Endodermal cell (in vitro differentiated cells): ENCODE results near the gene LANCL2. TPM values are rescaled to one million over a fixed set of nuclear protein-coding genes. Genes with fewer than 3 reads are reported as not detected.

Source experiments
- DNase-seq: peaks from one replicate; pipeline ENCODE4 v3.0.0-alpha.2; 2017
- H3K27ac ChIP-seq: 2 replicates; pipeline ENCODE4 v1.5.1; 2013; ENCODE audit warnings: mild to moderate bottlenecking, low read depth, low read length, moderate library complexity
- H3K27me3 ChIP-seq: 2 replicates; pipeline ENCODE4 v1.6.1; 2013; ENCODE audit warnings: mild to moderate bottlenecking, low read length, moderate library complexity; ENCODE audit not compliant: insufficient read depth, control insufficient read depth, poor library complexity, severe bottlenecking
- H3K36me3 ChIP-seq: 2 replicates; pipeline ENCODE4 v1.7.0; 2013; ENCODE audit warnings: mild to moderate bottlenecking, low read length, moderate library complexity; ENCODE audit not compliant: control insufficient read depth, insufficient read depth
- H3K4me1 ChIP-seq: one replicate; pipeline ENCODE4 v1.7.0; 2013; ENCODE audit warnings: low read length; ENCODE audit not compliant: control insufficient read depth, insufficient read depth
- H3K4me3 ChIP-seq: 2 replicates; pipeline ENCODE4 v1.5.1; 2013; ENCODE audit warnings: mild to moderate bottlenecking, low read length, moderate library complexity
- H3K9ac ChIP-seq: 2 replicates; pipeline ENCODE4 v1.6.1; 2013; ENCODE audit warnings: mild to moderate bottlenecking, low read length, moderate library complexity; ENCODE audit not compliant: poor library complexity, severe bottlenecking; ENCODE audit errors: extremely low read depth
- H3K9me3 ChIP-seq: 2 replicates; pipeline ENCODE4 v1.6.1; 2013; ENCODE audit warnings: mild to moderate bottlenecking, low read length, moderate library complexity; ENCODE audit not compliant: control insufficient read depth
- H3K27ac Mint-ChIP-seq: 2 replicates; pipeline ENCODE4 v1.8.0; 2020; ENCODE audit warnings: mixed read lengths
- H3K27me3 Mint-ChIP-seq: 2 replicates; pipeline ENCODE4 v1.8.0; 2021; ENCODE audit warnings: mild to moderate bottlenecking, mixed read lengths; ENCODE audit not compliant: insufficient read depth
- H3K36me3 Mint-ChIP-seq: 2 replicates; pipeline ENCODE4 v1.8.0; 2020; ENCODE audit warnings: low read depth, mixed read lengths
- H3K4me1 Mint-ChIP-seq: 2 replicates; pipeline ENCODE4 v1.8.0; 2020; ENCODE audit warnings: mixed read lengths
- H3K4me3 Mint-ChIP-seq: 2 replicates; pipeline ENCODE4 v1.8.0; 2020; ENCODE audit warnings: mild to moderate bottlenecking, moderate library complexity, mixed read lengths
- H3K9me3 Mint-ChIP-seq: 2 replicates; pipeline ENCODE4 v1.8.0; 2020; ENCODE audit warnings: mild to moderate bottlenecking, mixed read lengths
- CTCF ChIP-seq: fragments of 200-600 bp; sonication (generic); conservative IDR thresholded peaks from 2 replicates; pipeline ENCODE4 v1.5.0; 2021; ENCODE audit warnings: antibody characterized with exemption, mild to moderate bottlenecking
- WGBS, 2 experiments: methylation state at CpG; one replicate each; pipeline versions ENCODE4 v1.1.5 to v1.1.7; 2013; ENCODE audit warnings: missing lambda C conversion rate in 2 of 2, mixed read lengths in 1 of 2; ENCODE audit not compliant: insufficient coverage in 1 of 2, insufficient read length in 1 of 2; 5-methylcytosine and 5-hydroxymethylcytosine counted together
- total RNA-seq, 2 donors: library from RNA; stranded (reverse); fragmentation: NEBNext Ultra II Directional in 1 of 2; extraction: Animal tissue kit (Norgen Biotek cat#: 25700) in 1 of 2; gene quantifications; 2 replicates in 1 of 2; 3 replicates in 1 of 2; pipeline ENCODE4 v1.2.1, GENCODE V29; 2021

LANCL2 gene
- total RNA-seq, 2 donors from 2014 or later = 9.4 to 17.7 TPM

GRCh38 chr7:55365675-55366460 is 731 bp downstream of the LANCL2 start:
- Histone ChIP-seq H3K9ac (peak overlapping the region; percentile 98), H3K36me3 (peaks cover 3% of the 10 kb centered on the region), H3K4me1 (no peaks in the 10 kb centered on the region), H3K27me3 (no peaks in the 10 kb centered on the region), H3K4me3 (peak overlapping the region; percentile 100), H3K9me3 (no peaks in the 10 kb centered on the region), H3K27ac (peak overlapping the region; percentile 99)
- Mint-ChIP-seq H3K9me3 (no peaks in the 10 kb centered on the region), H3K36me3 (no peaks in the 10 kb centered on the region), H3K27me3 (no peaks in the 10 kb centered on the region), H3K4me1 (peaks cover 15% of the 10 kb centered on the region), H3K4me3 (peak overlapping the region; percentile 91), H3K27ac (peak overlapping the region; percentile 96)
- peak; percentile 96 for DNase-seq
- WGBS, 2 experiments = 0 to 1% methylated on average over 17 to 101 of the region's 101 CpGs
- peak; percentile 53 for TF ChIP-seq CTCF

DNA sequence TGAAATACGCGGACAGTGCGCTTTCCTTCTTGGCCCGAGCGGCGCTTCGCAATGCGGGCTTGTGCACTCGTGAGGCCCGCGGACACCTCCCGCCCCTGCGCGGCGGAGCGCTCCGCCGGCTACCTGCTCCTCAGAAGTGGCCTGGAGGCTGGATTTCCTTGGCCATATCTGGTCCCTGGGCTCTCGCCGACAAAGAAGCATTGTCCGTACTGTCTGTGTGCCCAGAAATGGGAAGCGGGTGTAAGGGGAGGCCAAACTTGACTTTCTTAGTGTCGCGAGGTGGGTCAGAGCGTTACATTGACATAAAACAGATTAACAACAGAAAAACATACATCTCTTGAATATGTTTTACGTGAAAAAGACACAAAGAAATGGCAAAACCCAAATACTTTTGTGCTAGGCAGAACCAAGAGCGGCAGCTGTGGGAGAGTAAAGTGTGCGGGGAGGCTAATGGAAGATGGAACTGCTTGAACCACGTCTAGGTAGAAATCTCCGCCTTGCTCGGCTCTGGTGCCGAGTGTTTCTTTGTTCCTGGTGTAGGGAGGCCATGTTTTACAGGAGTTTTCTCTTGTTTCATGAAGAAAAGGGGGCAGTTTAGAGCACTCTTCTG is 1.4 kb downstream of the LANCL2 start:
- TF ChIP-seq CTCF = no peak
- WGBS, 2 experiments = 2% methylated on average over 32 of the region's 32 CpGs; no CpG with 5 or more reads in 1 of the 2 experiments
- no peak for DNase-seq
- Mint-ChIP-seq H3K27me3 (no peaks in the 10 kb centered on the region), H3K4me1 (peaks cover 15% of the 10 kb centered on the region), H3K36me3 (no peaks in the 10 kb centered on the region), H3K9me3 (no peaks in the 10 kb centered on the region), H3K27ac (peak overlapping the region; percentile 96), H3K4me3 (peak overlapping the region; percentile 91)
- H3K36me3 ChIP-seq = peaks cover 3% of the 10 kb centered on the region
- H3K4me3 ChIP-seq = peak overlapping the region; percentile 100
- no peaks in the 10 kb centered on the region for H3K4me1 ChIP-seq
- H3K9me3 ChIP-seq = no peaks in the 10 kb centered on the region
- peak overlapping the region; percentile 99 for H3K27ac ChIP-seq
- no peaks in the 10 kb centered on the region for H3K27me3 ChIP-seq
- H3K9ac ChIP-seq = peak overlapping the region; percentile 98

- peak overlapping the region; percentile 91 for H3K4me3 Mint-ChIP-seq
Measured at GRCh38 chr7:55367283-55367840, 2.2 kb downstream of the LANCL2 start.

More at GRCh38 chr7:55367283-55367840, 2.2 kb downstream of the LANCL2 start:
- DNase-seq = no peak
- no peaks in the 10 kb centered on the region for H3K9me3 ChIP-seq
- peaks cover 11% of the 10 kb centered on the region for H3K4me1 Mint-ChIP-seq
- no peaks in the 10 kb centered on the region for H3K36me3 Mint-ChIP-seq
- peak overlapping the region; percentile 98 for H3K9ac ChIP-seq
- H3K27ac Mint-ChIP-seq = peak overlapping the region; percentile 96
- no peaks in the 10 kb centered on the region for H3K4me1 ChIP-seq
- H3K4me3 ChIP-seq = peak overlapping the region; percentile 100
- 93 to 95% methylated on average over 15 to 19 of the region's 19 CpGs for WGBS, 2 experiments
- no peaks in the 10 kb centered on the region for H3K27me3 ChIP-seq
- peaks cover 3% of the 10 kb centered on the region for H3K36me3 ChIP-seq
- TF ChIP-seq CTCF = no peak
- no peaks in the 10 kb centered on the region for H3K27me3 Mint-ChIP-seq
- H3K9me3 Mint-ChIP-seq = no peaks in the 10 kb centered on the region
- no peak overlapping the region for H3K27ac ChIP-seq
